GM19463 (cell line): ENCODE data around the gene KCNIP4.

Source experiments
- ATAC-seq: cut with Tn5 transposase; IDR thresholded peaks from one replicate; pipeline ENCODE4 v1.9.1; 2021; ENCODE audit warnings: mild to moderate bottlenecking, moderate library complexity; ENCODE audit not compliant: unreplicated experiment

KCNIP4 gene

GRCh38 chr4:21596521-21596920, 352.1 kb downstream of the KCNIP4 start:
- ATAC-seq: no peak

- ATAC-seq: no peak
These were observed 354.9 kb downstream of the KCNIP4 start for GRCh38 chr4:21593671-21594001.

GRCh38 chr4:21592970-21593670, 355.5 kb downstream of the KCNIP4 start:
- no peak for ATAC-seq

GRCh38 chr4:21577056-21577455, 371.5 kb downstream of the KCNIP4 start:
- ATAC-seq: no peak

- ATAC-seq: no peak
These were observed 377.5 kb downstream of the KCNIP4 start for GRCh38 chr4:21571100-21571499.

- no peak for ATAC-seq
These were observed 378.9 kb downstream of the KCNIP4 start for GRCh38 chr4:21569638-21570037.

- no peak for ATAC-seq
These were observed 393.5 kb downstream of the KCNIP4 start for GRCh38 chr4:21555083-21555482.

GRCh38 chr4:21554500-21554899, 394.1 kb downstream of the KCNIP4 start:
- ATAC-seq: no peak

- no peak for ATAC-seq
These were observed 394.5 kb downstream of the KCNIP4 start for GRCh38 chr4:21554066-21554465.

GRCh38 chr4:21552455-21552854, 396.1 kb downstream of the KCNIP4 start:
- ATAC-seq: no peak

GRCh38 chr4:21544955-21545354, 403.6 kb downstream of the KCNIP4 start:
- ATAC-seq: no peak

GRCh38 chr4:21544415-21544814, 404.2 kb downstream of the KCNIP4 start:
- ATAC-seq: no peak

GRCh38 chr4:21543514-21543913, 405.1 kb downstream of the KCNIP4 start:
- ATAC-seq: no peak

GRCh38 chr4:21535898-21536297, 412.7 kb downstream of the KCNIP4 start:
- no peak for ATAC-seq

- no peak for ATAC-seq
These were observed 417.5 kb downstream of the KCNIP4 start for GRCh38 chr4:21531048-21531447.

GRCh38 chr4:21529214-21529613, 419.4 kb downstream of the KCNIP4 start:
- no peak for ATAC-seq

GRCh38 chr4:21522296-21522695, 426.3 kb downstream of the KCNIP4 start:
- no peak for ATAC-seq

GRCh38 chr4:21517126-21517859, 431.3 kb downstream of the KCNIP4 start:
- no peak for ATAC-seq

- no peak for ATAC-seq
These were observed 434.4 kb downstream of the KCNIP4 start for GRCh38 chr4:21514022-21514694.

- no peak for ATAC-seq
These were observed 436.2 kb downstream of the KCNIP4 start for GRCh38 chr4:21512353-21512752.

GRCh38 chr4:21507439-21507838, 441.1 kb downstream of the KCNIP4 start:
- no peak for ATAC-seq

GRCh38 chr4:21490682-21491081, 457.9 kb downstream of the KCNIP4 start:
- ATAC-seq: no peak
